ENCODE measurements around the gene JUNB. TPM values are rescaled to one million over a fixed set of nuclear protein-coding genes. Genes with fewer than 3 reads are reported as not detected.
"Not testable (repeated sequence)": the region's sequence is repeated elsewhere in the genome, so short reads cannot be mapped to it uniquely, and the experiment has no call there.

JUNB gene
- total RNA-seq, 1 donor from 2014 or later: 1.5 TPM

DNA sequence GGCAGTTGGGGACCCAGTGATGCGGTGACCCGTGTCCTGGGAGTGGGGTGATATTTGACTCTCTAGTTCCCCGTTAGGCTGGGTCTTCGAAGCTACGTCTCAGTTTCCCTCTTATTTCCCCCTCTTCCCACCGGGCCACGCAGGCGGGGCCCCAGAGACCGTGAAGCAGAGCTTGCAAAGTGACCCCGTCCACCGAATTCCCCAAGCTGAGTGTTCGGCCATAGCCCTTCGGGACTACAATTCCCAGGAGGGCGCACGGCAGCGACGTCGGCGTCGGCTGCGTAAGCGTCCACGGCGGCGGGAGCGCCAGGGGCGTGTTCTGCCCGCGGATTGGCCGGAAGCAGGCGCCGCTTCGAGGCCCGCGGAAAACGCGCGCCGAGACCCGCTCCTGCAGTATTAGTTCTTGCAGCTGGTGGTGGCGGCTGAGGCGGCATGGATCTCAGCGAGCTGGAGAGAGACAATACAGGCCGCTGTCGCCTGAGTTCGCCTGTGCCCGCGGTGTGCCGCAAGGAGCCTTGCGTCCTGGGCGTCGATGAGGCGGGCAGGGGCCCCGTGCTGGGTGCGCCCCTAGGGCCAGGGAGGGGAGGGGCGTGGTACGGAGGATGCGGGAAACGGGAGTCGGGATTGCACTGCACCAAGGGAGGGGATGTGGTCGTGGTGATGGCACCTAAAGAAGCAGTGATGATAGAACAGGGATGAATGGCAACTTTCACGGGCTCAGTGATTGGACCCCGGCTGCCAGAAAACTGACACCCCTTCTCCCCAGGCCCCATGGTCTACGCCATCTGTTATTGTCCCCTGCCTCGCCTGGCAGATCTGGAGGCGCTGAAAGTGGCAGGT is 15.2 kb downstream of the JUNB start, which contains the start of gene RNASEH2A:
TSS of gene RNASEH2A (plus strand) at position 343 of the 840 bp plus-strand sequence. CDS start at position 433, 90 bp downstream.
- Histone ChIP-seq H3K9me3 (ENCODE audit: low read depth) (no peaks in the 10 kb centered on the region), H4K20me1 (ENCODE audit: low read depth) (no peaks in the 10 kb centered on the region), H3K79me2 (ENCODE audit: low read depth) (peaks cover 16% of the 10 kb centered on the region), H2AFZ (replicated peaks) (peak within 1 kb of the TSS; percentile 94), H3K4me2 (peak within 1 kb of the TSS; percentile 95), H3K4me3 (peak within 1 kb of the TSS; percentile 74), H3K4me1 (peaks cover 6% of the 10 kb centered on the region), H3F3A (ENCODE audit: low read depth) (peaks cover 10% of the 10 kb centered on the region), H3K36me3 (no peaks in the 10 kb centered on the region), H3K27ac (no peak within 1 kb of the TSS), H3K27me3 (peaks cover 12% of the 10 kb centered on the region), H3K9ac (peak within 1 kb of the TSS; percentile 32)
- Mint-ChIP-seq H3K27ac (peak within 1 kb of the TSS; percentile 99), H3K4me3 (peak within 1 kb of the TSS; percentile 95), H3K4me1 (peaks cover 26% of the 10 kb centered on the region), H3K36me3 (peaks cover 12% of the 10 kb centered on the region), H3K27me3 (ENCODE audit: insufficient read depth, low read depth) (peaks cover 8% of the 10 kb centered on the region), H3K9me3 (no peaks in the 10 kb centered on the region)
- TF ChIP-seq EZH2phosphoT487 (IDR thresholded peaks at IDR 0.05) (no peak), EZH2 (IDR thresholded peaks at IDR 0.05) (no peak), CTCF (IDR thresholded peaks at IDR 0.05) (peak; percentile 7)
- DNase-seq (ENCODE audit: low spot score): peak; percentile 97

DNA sequence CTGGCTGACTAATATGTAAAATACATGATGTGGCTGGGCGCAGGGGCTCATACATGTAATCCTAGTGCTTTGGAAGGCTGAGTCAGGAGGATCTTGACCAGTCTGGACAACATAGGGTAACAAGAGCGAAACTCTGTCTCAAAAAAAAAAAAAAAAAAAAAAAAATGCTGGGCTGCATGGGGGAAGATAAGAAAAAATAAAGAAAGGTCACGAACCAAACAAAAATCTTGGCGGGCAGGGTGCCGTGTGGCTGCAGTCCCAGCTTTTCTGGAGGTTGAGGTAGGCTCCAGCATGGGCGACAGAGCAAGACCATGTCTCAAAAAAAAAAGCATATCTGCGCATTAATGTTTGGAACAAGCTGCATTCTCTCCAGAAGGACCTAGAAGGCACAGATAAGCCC is 23.8 kb downstream of the JUNB start:
- H3K9me3 Mint-ChIP-seq: no peaks in the 10 kb centered on the region
- Histone ChIP-seq H3K9ac (no peak overlapping the region), H3K36me3 (no peaks in the 10 kb centered on the region), H2AFZ (replicated peaks) (no peak overlapping the region), H3K4me3 (no peak overlapping the region), H3K79me2 (ENCODE audit: low read depth) (no peaks in the 10 kb centered on the region), H3K27me3 (no peaks in the 10 kb centered on the region), H3K4me2 (no peak overlapping the region), H3F3A (ENCODE audit: low read depth) (no peaks in the 10 kb centered on the region), H4K20me1 (ENCODE audit: low read depth) (no peaks in the 10 kb centered on the region), H3K4me1 (no peaks in the 10 kb centered on the region), H3K27ac (no peak overlapping the region), H3K9me3 (ENCODE audit: low read depth) (no peaks in the 10 kb centered on the region)
- H3K36me3 Mint-ChIP-seq: peaks cover 8% of the 10 kb centered on the region
- no peaks in the 10 kb centered on the region for H3K4me1 Mint-ChIP-seq
- TF ChIP-seq EZH2 (IDR thresholded peaks at IDR 0.05): no peak
- TF ChIP-seq EZH2phosphoT487 (IDR thresholded peaks at IDR 0.05): no peak
- no peak for TF ChIP-seq CTCF (IDR thresholded peaks at IDR 0.05)
- no peak for DNase-seq (ENCODE audit: low spot score)
- H3K27me3 Mint-ChIP-seq (ENCODE audit: insufficient read depth, low read depth): peaks cover 6% of the 10 kb centered on the region
- H3K27ac Mint-ChIP-seq: no peak overlapping the region
- no peak overlapping the region for H3K4me3 Mint-ChIP-seq

DNA sequence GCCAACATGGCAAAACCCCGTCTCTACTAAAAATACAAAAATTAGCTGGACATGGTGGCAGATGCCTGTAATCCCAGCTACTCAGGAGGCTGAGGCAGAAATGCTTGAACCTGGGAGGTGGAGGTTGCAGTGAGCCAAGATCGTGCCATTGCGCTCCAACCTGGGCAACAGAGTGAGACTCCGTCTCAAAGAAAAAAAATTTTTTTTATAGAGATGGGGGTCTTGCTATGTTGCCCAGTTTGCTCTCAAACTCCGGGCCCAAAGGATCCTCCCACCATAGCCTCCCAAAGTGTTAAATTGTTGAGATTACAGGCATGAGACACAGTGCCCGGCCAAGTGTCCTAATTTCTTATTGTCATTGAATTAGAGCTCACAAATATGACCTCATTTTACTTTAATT is 25.9 kb downstream of the JUNB start:
- not testable (repeated sequence) for H3K27ac Mint-ChIP-seq; H3K79me2 ChIP-seq (ENCODE audit: low read depth); H3K4me2 ChIP-seq; H3K4me1 ChIP-seq; H3K4me3 Mint-ChIP-seq; H3K27ac ChIP-seq; H3K9me3 Mint-ChIP-seq; H3K4me3 ChIP-seq; H4K20me1 ChIP-seq (ENCODE audit: low read depth); H3K36me3 ChIP-seq; H2AFZ ChIP-seq (replicated peaks); H3K27me3 Mint-ChIP-seq (ENCODE audit: insufficient read depth, low read depth); H3F3A ChIP-seq (ENCODE audit: low read depth); H3K9ac ChIP-seq; H3K4me1 Mint-ChIP-seq; H3K9me3 ChIP-seq (ENCODE audit: low read depth); DNase-seq (ENCODE audit: low spot score); H3K36me3 Mint-ChIP-seq; H3K27me3 ChIP-seq

GRCh38 chr19:12817810-12818209 is 26.5 kb downstream of the JUNB start:
- H4K20me1 ChIP-seq (ENCODE audit: low read depth); H3K4me3 Mint-ChIP-seq; H3K9ac ChIP-seq; H3K27me3 ChIP-seq; H3K27ac ChIP-seq; DNase-seq (ENCODE audit: low spot score); H3K36me3 ChIP-seq; H3K4me1 ChIP-seq; H3K9me3 ChIP-seq (ENCODE audit: low read depth); H3K9me3 Mint-ChIP-seq; H3K36me3 Mint-ChIP-seq; H3K4me2 ChIP-seq; H3K27ac Mint-ChIP-seq; H3K4me1 Mint-ChIP-seq; H3K4me3 ChIP-seq; H3K27me3 Mint-ChIP-seq (ENCODE audit: insufficient read depth, low read depth); H3K79me2 ChIP-seq (ENCODE audit: low read depth); H2AFZ ChIP-seq (replicated peaks); H3F3A ChIP-seq (ENCODE audit: low read depth): not testable (repeated sequence)

All from neural progenitor cell (in vitro differentiated cells).